GM19023 (cell line): Measurements from ENCODE around the gene FOXQ1.
"Not testable (repeated sequence)": the region's sequence is repeated elsewhere in the genome, so short reads cannot be mapped to it uniquely, and the experiment has no call there.

ENCODE experiments used
- ATAC-seq: cut with Tn5 transposase; IDR thresholded peaks from one replicate; pipeline ENCODE4 v1.9.1; 2021; ENCODE audit warnings: mild to moderate bottlenecking, moderate library complexity; ENCODE audit not compliant: unreplicated experiment

Gene FOXQ1

GRCh38 chr6:1321738-1322137, 9.8 kb downstream of the FOXQ1 start:
- ATAC-seq = no peak

GRCh38 chr6:1322156-1322555, 10.3 kb downstream of the FOXQ1 start:
- no peak for ATAC-seq

- ATAC-seq = no peak
Measured at GRCh38 chr6:1322696-1323219, 10.9 kb downstream of the FOXQ1 start.

DNA sequence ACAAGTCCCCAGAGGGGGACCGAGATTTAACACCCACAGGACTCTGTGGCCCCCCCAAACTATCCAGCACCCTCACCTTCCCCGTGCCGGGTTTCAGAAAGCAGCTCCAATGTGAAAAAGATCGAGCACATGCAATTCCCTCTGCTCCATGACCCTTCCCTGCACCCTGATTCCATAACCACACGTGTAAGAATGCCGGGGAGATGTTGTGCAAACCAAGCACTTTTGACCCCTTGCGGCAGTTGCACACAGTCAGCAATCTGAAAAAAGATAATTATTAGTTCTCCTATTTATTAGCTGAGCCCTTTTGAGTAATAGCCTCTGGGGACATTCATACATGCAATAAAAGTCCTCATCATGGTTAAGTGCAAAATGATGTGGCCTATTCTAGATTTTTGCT, 13.0 kb downstream of the FOXQ1 start:
- no peak for ATAC-seq

DNA sequence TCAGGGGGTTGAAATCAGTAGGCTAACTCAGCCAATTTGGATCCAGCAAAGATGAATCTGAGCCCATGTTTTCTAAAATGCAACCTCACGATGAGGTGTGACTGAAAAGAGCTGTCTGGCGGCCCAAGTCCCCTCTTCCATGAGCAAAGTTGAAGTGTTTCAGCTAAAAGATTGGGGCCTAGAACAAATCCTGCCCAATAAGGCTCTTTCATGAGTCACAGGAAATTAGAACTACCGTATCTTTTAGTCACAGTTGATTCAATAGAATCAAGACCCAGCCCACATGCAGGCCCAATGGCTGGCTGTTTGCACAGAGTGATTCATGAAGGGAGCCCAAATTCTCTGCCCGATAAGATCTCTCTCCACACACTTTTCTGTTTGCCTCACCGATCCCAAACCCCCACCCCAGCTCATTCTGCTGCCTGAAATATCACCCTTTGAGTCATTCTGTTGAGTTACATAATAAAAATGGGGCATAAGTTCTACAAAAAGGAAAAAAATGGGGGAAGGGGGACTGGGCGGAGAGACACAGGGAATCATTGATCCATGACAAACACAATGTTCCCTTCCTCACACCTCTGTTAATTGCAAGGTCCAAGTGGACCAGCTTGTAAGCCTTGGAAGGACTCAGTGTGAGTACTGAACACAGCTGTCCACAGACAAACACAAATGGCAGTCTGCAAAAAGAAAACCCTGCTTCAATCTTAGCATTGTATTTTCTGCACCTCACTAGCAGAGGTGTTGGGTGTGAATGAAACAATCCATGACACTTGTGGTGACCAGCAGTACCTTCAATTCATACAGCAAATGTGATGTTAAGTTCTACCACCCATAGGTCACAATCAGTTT, 13.8 kb downstream of the FOXQ1 start:
- ATAC-seq = no peak

DNA sequence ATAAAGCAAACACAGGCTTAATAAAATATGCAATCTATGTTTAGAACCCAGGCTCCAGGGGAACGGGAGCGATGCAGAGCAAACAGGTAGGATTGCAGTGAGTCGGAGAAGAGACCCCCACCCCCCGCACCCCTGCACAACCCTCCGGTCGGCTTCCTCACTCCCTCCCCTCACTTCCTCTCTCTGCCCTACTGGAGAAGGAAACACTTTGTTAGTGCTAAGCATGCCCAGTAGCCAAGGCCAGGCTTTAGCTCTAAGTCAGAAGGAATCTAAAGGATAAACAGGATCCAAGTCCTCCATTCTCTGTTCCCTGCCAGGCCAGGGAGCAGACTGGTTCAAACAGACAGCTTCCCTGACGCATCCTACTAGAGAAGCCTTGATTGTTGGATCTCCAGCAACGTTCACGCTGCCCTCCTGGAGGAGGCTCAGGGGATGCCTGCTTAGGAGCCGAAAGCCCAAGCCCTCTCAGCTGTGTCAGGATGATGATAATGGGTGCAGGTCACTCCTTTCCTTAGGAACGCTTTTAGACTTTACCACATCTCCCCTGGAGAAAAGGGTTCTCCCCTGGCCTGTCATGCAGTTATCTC, 14.7 kb downstream of the FOXQ1 start:
- no peak for ATAC-seq

DNA sequence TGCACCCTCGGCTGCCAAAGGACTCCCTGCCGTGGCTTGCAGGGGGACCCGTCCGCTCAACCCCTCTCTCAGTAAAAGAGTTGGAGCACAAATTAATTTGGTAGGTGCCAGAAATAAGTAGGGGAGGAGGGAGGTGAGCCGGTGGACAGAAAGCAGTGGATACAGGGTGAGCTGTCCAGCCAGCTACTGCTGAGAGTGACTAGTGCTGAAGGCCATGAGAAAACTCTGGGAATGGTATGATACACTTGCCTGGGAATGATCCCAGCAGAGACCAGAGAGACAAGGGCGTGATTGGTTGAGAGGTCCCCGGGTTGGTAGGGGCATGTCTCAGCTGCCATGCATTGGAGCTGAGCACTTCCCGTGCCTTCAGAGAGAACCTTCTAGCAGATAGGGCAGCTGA, 15.7 kb downstream of the FOXQ1 start:
- ATAC-seq = no peak

- ATAC-seq = no peak
Measured at GRCh38 chr6:1328129-1328800, 16.4 kb downstream of the FOXQ1 start.

- no peak for ATAC-seq
Measured at GRCh38 chr6:1329708-1330107, 17.8 kb downstream of the FOXQ1 start.

DNA sequence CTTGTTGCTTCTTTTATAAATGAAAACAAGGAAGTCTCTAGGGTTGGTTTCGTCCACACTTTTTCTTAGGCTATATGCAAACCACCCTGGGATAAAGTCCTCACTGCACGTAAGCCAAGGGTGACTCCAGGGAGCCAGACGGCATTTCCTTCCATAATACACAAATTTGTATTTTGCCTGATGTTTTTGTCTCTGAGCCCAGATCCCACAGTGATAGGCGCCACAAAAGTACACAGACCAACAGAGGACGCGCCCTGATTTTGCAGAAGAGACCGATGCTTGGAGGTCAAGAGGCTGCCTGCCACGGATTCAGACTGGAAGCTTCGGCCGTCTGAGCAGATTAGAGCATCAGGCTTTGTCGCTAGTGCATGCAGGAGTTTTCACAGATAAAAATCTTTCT, 22.8 kb downstream of the FOXQ1 start:
- no peak for ATAC-seq

DNA sequence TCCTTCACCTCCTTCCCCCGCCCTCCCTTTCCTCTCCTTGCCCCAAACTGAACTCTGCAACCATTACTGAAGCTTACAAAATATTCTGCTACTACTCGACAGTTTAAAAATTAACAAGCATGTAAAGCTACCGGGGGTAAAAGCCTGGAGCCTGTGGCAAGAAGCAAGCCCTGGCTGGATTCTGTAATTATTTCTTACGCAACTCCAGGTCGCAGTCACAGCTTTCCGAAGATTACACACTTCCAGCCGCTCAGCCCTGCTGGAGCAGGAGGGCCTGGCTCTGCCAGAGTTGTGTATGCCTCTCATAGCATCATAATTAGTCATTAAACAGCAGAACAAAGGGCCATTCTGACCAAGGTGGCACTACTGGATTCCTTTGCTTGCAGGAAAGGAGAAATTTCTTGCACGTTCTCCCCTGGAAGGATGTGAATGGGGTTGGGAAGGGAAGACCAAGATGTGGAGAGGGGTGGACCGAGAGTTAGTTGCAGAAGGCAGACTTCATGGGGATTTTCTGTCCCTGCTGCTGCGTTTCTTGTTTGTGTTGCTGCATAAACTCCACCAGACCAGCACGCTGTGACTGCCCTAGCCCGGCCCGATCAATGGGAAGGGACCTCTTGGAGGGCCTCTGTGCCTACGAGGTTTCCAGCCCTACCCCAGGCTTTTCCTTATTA, 23.6 kb downstream of the FOXQ1 start:
- ATAC-seq = no peak

DNA sequence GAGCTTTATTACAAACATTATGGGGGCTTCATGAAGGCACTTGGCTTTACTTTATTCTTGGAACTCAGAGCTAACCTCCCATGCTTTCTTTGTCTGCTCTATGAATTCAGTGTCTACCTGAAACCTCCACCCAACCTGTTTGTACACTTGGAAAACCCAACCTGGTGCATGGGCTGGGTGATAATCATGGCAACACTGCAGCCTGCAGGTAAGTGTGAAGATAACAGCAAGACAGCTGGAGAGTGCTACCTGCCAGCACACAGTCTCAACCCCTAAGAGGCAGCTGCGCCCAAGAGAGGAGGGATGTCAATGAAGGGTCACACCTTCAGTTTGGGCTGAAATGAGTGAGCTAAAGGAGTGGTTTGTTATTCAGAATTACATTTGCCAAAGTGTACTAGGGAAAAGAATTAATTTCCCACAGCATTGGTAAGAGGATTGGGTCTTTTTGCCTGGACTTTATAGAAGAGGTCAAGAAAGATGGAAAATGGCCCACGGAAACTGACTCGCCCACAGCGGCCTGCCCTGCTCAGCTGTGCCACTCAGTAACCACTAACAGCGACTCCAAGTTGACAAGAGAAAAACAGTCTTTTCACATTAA, 24.4 kb downstream of the FOXQ1 start:
- ATAC-seq = no peak

- no peak for ATAC-seq
Measured at GRCh38 chr6:1337791-1338190, 25.9 kb downstream of the FOXQ1 start.

GRCh38 chr6:1346101-1346500, 34.2 kb downstream of the FOXQ1 start:
- no peak for ATAC-seq

GRCh38 chr6:1346558-1347091, 34.7 kb downstream of the FOXQ1 start:
- ATAC-seq = no peak

GRCh38 chr6:1347161-1347560, 35.3 kb downstream of the FOXQ1 start:
- no peak for ATAC-seq

DNA sequence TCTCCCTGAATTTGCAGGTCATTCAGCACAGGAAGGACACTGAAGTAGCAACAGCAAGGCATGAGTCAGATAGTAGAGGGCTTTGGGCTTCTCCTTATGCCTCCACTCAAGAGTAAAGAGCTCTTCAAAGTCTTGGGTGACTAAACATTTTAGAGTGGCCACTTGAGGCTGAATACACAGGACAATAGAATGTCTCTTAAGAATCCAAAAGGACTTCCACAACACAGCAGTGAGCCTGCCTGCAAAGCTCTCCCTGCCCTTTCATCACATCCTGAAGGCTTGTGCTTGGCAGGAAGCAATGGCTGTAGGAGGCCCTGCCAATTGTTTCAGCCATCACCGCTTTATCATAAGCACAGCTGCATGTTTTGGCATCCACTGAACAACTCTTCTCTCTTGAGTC, 36.8 kb downstream of the FOXQ1 start:
- ATAC-seq = no peak

- no peak for ATAC-seq
Measured at GRCh38 chr6:1349655-1350054, 37.8 kb downstream of the FOXQ1 start.

GRCh38 chr6:1351381-1352008, 39.6 kb downstream of the FOXQ1 start:
- no peak for ATAC-seq

DNA sequence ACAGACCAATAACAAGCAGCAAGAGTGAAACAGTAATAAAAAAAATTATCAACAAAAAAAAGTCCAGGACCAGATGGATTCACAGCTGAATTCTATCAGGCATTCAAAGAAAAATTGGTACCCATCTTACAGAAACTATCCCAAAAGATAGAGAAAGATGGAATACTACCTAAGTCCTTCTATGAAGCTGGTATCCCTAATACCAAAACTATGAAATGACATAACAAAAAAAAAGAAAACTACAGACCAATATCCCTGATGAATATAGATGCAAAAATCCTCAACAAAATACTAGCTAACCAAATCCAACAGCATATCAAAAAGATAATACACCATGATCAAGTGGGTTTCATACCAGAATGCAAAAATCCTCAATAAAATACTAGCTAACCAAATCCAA, 43.2 kb downstream of the FOXQ1 start:
- ATAC-seq = not testable (repeated sequence)
